Astrocyte of the spinal cord (primary cell): ENCODE results near the gene POR.

Source experiments
- DNase-seq: peaks from one replicate; pipeline ENCODE4 v3.0.0; 2011; ENCODE audit warnings: low read depth, low spot score
- H3K4me3 ChIP-seq: 2 replicates; pipeline ENCODE4 v1.5.1; 2011; ENCODE audit warnings: low read depth, mild to moderate bottlenecking, low read length, moderate library complexity
- in situ Hi-C: cut with HindIII; loops from 2 replicates; pipeline ENCODE4 v1.10.0; 2017; ENCODE audit warnings: low sequenced_read_pairs
- TF ChIP-seq, protein P1 (sequence below): IDR thresholded peaks from 2 replicates; pipeline ENCODE4 v1.5.1; 2012; ENCODE audit warnings: low read depth, mild to moderate bottlenecking, low read length, inconsistent platforms

POR gene

GRCh38 chr7:75971961-75972763 lies 57.2 kb downstream of the POR start:
- H3K4me3 ChIP-seq, result no peak overlapping the region
- in situ Hi-C loops, result no loop called here
- TF ChIP-seq, protein P1, sequence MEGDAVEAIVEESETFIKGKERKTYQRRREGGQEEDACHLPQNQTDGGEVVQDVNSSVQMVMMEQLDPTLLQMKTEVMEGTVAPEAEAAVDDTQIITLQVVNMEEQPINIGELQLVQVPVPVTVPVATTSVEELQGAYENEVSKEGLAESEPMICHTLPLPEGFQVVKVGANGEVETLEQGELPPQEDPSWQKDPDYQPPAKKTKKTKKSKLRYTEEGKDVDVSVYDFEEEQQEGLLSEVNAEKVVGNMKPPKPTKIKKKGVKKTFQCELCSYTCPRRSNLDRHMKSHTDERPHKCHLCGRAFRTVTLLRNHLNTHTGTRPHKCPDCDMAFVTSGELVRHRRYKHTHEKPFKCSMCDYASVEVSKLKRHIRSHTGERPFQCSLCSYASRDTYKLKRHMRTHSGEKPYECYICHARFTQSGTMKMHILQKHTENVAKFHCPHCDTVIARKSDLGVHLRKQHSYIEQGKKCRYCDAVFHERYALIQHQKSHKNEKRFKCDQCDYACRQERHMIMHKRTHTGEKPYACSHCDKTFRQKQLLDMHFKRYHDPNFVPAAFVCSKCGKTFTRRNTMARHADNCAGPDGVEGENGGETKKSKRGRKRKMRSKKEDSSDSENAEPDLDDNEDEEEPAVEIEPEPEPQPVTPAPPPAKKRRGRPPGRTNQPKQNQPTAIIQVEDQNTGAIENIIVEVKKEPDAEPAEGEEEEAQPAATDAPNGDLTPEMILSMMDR, result peak; percentile 16

GRCh38 chr7:75977743-75978142 lies 62.8 kb downstream of the POR start:
- no peak overlapping the region for H3K4me3 ChIP-seq
- in situ Hi-C loops, result no loop called here
- TF ChIP-seq, protein P1, result no peak
- DNase-seq, result no peak

More at GRCh38 chr7:75971961-75972763, 57.2 kb downstream of the POR start:
- DNase-seq, result no peak

- in situ Hi-C loops, result no loop called here
- no peak for DNase-seq
- TF ChIP-seq, protein P1, result no peak
- H3K4me3 ChIP-seq, result no peak overlapping the region
Observed at GRCh38 chr7:75979759-75980429, 64.9 kb downstream of the POR start.

GRCh38 chr7:75980430-75981202 lies 65.7 kb downstream of the POR start:
- TF ChIP-seq, protein P1, result no peak
- H3K4me3 ChIP-seq, result no peak overlapping the region
- in situ Hi-C loops, result no loop called here
- DNase-seq, result no peak

- no peak for DNase-seq
- no peak overlapping the region for H3K4me3 ChIP-seq
- TF ChIP-seq, protein P1, result no peak
- in situ Hi-C loops, result no loop called here
Observed at GRCh38 chr7:75981203-75981452, 66.2 kb downstream of the POR start.

GRCh38 chr7:75981453-75982305 lies 66.7 kb downstream of the POR start:
- no peak overlapping the region for H3K4me3 ChIP-seq
- no peak for DNase-seq
- TF ChIP-seq, protein P1, result no peak
- in situ Hi-C loops, result no loop called here
